Measurements from ENCODE around the gene DMD. TPM values are rescaled to one million over a fixed set of nuclear protein-coding genes. Genes with fewer than 3 reads are reported as not detected.

DMD gene
- total and polyA plus RNA-seq, 2 donors from 2014 or later, result 4.2 to 17.9 TPM

DNA sequence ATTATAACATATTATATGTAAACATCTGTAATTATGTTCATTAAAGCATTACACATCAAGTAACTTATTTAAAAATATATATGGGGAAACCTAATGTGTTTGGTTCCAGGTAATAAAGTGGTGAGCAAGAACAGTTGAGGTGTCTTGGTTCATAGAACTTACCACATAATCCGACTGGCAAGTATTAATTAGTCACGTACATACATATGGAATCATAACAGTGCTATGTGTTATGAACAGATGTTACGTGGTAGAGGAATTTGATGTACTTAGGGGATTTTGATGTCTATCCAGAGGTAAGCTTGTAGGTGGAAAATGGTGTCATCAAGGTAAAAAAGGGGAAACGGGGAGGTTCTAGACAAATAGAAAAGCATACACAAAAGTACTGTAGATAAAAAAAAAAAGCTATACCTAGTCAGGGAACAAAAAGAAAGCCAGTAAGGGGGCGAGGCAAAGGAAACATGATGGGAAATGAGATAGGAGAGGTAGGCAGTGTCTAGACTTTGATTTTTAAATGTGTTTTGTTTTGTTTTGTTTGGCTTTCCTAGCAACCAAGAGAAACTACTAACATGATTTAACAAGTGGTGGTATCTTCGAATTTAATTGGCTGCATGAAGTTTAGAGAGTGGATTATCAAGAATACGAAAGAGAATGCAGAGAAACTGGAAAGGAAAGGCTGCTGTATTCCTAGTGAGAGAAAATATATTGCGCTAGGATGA lies 12.6 kb downstream of the DMD start:
- DNase-seq (no peak), FAIRE-seq (no peak)
- Histone ChIP-seq H3K4me3 (ENCODE audit: low read length in 3 of 3) (no peak overlapping the region), H3K27ac (ENCODE audit: low read depth in 2 of 2, low read length in 2 of 2) (no peak overlapping the region), H3K27me3 (ENCODE audit: control insufficient read depth, insufficient read depth, low read length) (no peaks in the 10 kb centered on the region), H3K4me1 (ENCODE audit: control insufficient read depth in 2 of 3, insufficient read depth in 2 of 3, low read depth in 1 of 3, low read length in 3 of 3) (no peaks in the 10 kb centered on the region), H3K9me3 (ENCODE audit: control insufficient read depth in 2 of 3, insufficient read depth in 1 of 3, low read length in 3 of 3) (peaks cover 0 to 2% (median 0%) of the 10 kb centered on the region in 3 donors), H3K9ac (ENCODE audit: low read length in 3 of 3) (no peak overlapping the region), H3K36me3 (ENCODE audit: control insufficient read depth in 2 of 3, insufficient read depth in 3 of 3, low read length in 3 of 3) (no peaks in the 10 kb centered on the region)
- intact Hi-C loops (cut with DNase I), result no loop called here
- TF ChIP-seq, protein P1, sequence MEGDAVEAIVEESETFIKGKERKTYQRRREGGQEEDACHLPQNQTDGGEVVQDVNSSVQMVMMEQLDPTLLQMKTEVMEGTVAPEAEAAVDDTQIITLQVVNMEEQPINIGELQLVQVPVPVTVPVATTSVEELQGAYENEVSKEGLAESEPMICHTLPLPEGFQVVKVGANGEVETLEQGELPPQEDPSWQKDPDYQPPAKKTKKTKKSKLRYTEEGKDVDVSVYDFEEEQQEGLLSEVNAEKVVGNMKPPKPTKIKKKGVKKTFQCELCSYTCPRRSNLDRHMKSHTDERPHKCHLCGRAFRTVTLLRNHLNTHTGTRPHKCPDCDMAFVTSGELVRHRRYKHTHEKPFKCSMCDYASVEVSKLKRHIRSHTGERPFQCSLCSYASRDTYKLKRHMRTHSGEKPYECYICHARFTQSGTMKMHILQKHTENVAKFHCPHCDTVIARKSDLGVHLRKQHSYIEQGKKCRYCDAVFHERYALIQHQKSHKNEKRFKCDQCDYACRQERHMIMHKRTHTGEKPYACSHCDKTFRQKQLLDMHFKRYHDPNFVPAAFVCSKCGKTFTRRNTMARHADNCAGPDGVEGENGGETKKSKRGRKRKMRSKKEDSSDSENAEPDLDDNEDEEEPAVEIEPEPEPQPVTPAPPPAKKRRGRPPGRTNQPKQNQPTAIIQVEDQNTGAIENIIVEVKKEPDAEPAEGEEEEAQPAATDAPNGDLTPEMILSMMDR (IDR thresholded peaks at IDR 0.05; ENCODE audit: borderline replicate concordance, extremely low read depth, insufficient read depth), result no peak

DNA sequence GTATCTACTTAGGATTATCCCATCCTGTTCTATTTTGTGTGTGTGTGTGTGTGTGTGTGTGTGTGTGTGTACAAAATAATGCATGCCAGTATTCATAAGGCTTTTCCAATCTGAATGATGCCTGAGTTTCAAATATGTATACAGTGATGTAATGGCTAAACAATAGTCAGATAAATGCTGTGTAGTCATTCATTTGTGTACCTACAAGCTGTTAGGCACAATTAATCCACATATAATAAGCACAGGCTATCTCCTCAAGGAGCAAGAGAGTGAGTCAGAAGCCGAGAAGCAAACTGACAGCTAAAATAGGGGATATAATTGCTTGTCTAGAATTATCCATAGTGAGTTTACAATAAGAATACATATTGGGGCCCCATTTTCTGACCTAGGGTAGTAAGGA lies 15.7 kb downstream of the DMD start:
- H3K4me3 ChIP-seq (ENCODE audit: low read length in 3 of 3), result no peak overlapping the region
- intact Hi-C loops (cut with DNase I), result no loop called here
- no peaks in the 10 kb centered on the region for H3K36me3 ChIP-seq (ENCODE audit: control insufficient read depth in 2 of 3, insufficient read depth in 3 of 3, low read length in 3 of 3)
- no peak overlapping the region for H3K9ac ChIP-seq (ENCODE audit: low read length in 3 of 3)
- TF ChIP-seq, protein P1 (IDR thresholded peaks at IDR 0.05; ENCODE audit: borderline replicate concordance, extremely low read depth, insufficient read depth), result no peak
- no peak for DNase-seq
- no peaks in the 10 kb centered on the region for H3K4me1 ChIP-seq (ENCODE audit: control insufficient read depth in 2 of 3, insufficient read depth in 2 of 3, low read depth in 1 of 3, low read length in 3 of 3)
- H3K27me3 ChIP-seq (ENCODE audit: control insufficient read depth, insufficient read depth, low read length), result no peaks in the 10 kb centered on the region
- no peak for FAIRE-seq
- peaks cover 0 to 2% (median 0%) of the 10 kb centered on the region in 3 donors for H3K9me3 ChIP-seq (ENCODE audit: control insufficient read depth in 2 of 3, insufficient read depth in 1 of 3, low read length in 3 of 3)
- H3K27ac ChIP-seq (ENCODE audit: low read depth in 2 of 2, low read length in 2 of 2), result no peak overlapping the region

DNA sequence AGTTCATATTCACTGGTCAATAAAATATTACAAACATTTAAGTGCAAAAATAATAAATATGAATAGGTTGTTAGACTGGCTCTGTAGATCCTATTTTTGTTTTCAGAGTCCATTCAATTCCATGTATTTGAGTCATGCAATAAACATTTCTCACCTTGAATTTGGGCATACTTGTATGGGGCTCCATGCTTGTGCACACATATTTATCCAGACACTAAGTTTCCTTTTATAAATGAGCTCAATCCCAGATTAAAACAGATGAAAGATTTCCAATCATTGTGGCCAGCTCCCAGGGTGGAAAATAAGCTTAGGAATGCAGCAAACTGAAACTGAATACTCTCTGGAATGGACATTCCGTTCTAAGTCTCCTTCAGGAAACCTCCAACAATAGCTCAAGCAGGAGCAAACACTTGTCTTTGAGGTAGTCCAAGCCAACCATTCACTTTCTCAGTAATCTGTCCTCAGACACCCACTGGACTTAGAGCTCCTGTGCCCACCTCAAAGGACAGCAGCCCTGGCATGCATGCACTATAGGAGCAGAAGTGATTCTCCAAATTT lies 16.4 kb downstream of the DMD start:
- Histone ChIP-seq H3K4me3 (ENCODE audit: low read length in 3 of 3) (no peak overlapping the region), H3K4me1 (ENCODE audit: control insufficient read depth in 2 of 3, insufficient read depth in 2 of 3, low read depth in 1 of 3, low read length in 3 of 3) (no peaks in the 10 kb centered on the region), H3K27ac (ENCODE audit: low read depth in 2 of 2, low read length in 2 of 2) (no peak overlapping the region), H3K36me3 (ENCODE audit: control insufficient read depth in 2 of 3, insufficient read depth in 3 of 3, low read length in 3 of 3) (no peaks in the 10 kb centered on the region), H3K27me3 (ENCODE audit: control insufficient read depth, insufficient read depth, low read length) (no peaks in the 10 kb centered on the region), H3K9me3 (ENCODE audit: control insufficient read depth in 2 of 3, insufficient read depth in 1 of 3, low read length in 3 of 3) (peaks cover 0 to 2% (median 0%) of the 10 kb centered on the region in 3 donors), H3K9ac (ENCODE audit: low read length in 3 of 3) (no peak overlapping the region)
- no peak for FAIRE-seq
- intact Hi-C loops (cut with DNase I), result no loop called here
- TF ChIP-seq, protein P1 (IDR thresholded peaks at IDR 0.05; ENCODE audit: borderline replicate concordance, extremely low read depth, insufficient read depth), result no peak
- DNase-seq, result no peak

Measured in kidney (tissue), 14 donors.